Measurements from ENCODE around the gene MAN1B1.

Gene MAN1B1

GRCh38 chr9:137086531-137087408 lies at the start of gene MAN1B1:
TSS of gene MAN1B1 (plus strand) at chr9:137086985. CDS start at chr9:137087000, 15 bp downstream.
- peak; percentile 99 for DNase-seq

GRCh38 chr9:137037035-137037434 lies 49.8 kb upstream of the MAN1B1 start:
- DNase-seq, result no peak

GRCh38 chr9:137037483-137037882 lies 49.3 kb upstream of the MAN1B1 start:
- DNase-seq, result no peak

GRCh38 chr9:137038916-137039315 lies 47.9 kb upstream of the MAN1B1 start:
- DNase-seq, result no peak

GRCh38 chr9:137039611-137040366 lies 47.0 kb upstream of the MAN1B1 start:
- DNase-seq, result no peak

GRCh38 chr9:137040568-137040967 lies 46.2 kb upstream of the MAN1B1 start:
- DNase-seq, result no peak

- no peak for DNase-seq
These were observed 45.7 kb upstream of the MAN1B1 start for GRCh38 chr9:137041124-137041523.

GRCh38 chr9:137042751-137043727 lies 43.7 kb upstream of the MAN1B1 start:
- no peak for DNase-seq

GRCh38 chr9:137044037-137044436 lies 42.7 kb upstream of the MAN1B1 start:
- DNase-seq, result no peak

GRCh38 chr9:137044502-137045177 lies 42.1 kb upstream of the MAN1B1 start:
- DNase-seq, result no peak

GRCh38 chr9:137045294-137046087 lies 41.3 kb upstream of the MAN1B1 start:
- no peak for DNase-seq

- peak; percentile 84 to 85 for DNase-seq
These were observed 40.5 kb upstream of the MAN1B1 start, which contains the start of gene NPDC1 for GRCh38 chr9:137046088-137046787. TSS of gene NPDC1 (minus strand) at chr9:137046177. CDS start at chr9:137045989, 188 bp downstream.

GRCh38 chr9:137048655-137049543 lies 37.9 kb upstream of the MAN1B1 start:
- no peak for DNase-seq

GRCh38 chr9:137049544-137050449 lies 37.0 kb upstream of the MAN1B1 start:
- DNase-seq, result peak; percentile 60 to 78

- DNase-seq, result no peak
These were observed 36.2 kb upstream of the MAN1B1 start for GRCh38 chr9:137050570-137050969.

GRCh38 chr9:137051145-137051724 lies 35.5 kb upstream of the MAN1B1 start:
- DNase-seq, result no peak

GRCh38 chr9:137052293-137052692 lies 34.5 kb upstream of the MAN1B1 start:
- no peak for DNase-seq

Measured in stimulated activated CD4-positive, alpha-beta T cell treated with anti-CD3 and anti-CD28 coated beads, Interleukin-2, amount 100 ng/mL, for 48 hours (primary cell).